B cell (primary cell): Measurements from ENCODE around the gene INF2. TPM values are rescaled to one million over a fixed set of nuclear protein-coding genes. Genes with fewer than 3 reads are reported as not detected.

Experiments
- ATAC-seq: fragments of 200-7000 bp; cut with Tn5 transposase; one replicate; pipeline ENCODE4 v1.10.0; 2021; ENCODE audit warnings: low read depth, mild to moderate bottlenecking, moderate number of reproducible peaks, moderate library complexity
- CTCF ChIA-PET: fragments of 350-600 bp; sonication (Branson Sonifier 250); formaldehyde crosslinking; loops from one replicate; lab custom pipeline; 2021; ENCODE audit warnings: antibody characterized with exemption, inconsistent platforms; lab: Charles Lee
- POLR2A ChIA-PET: fragments of 350-600 bp; sonication (Branson Sonifier 250); formaldehyde crosslinking; loops from one replicate; lab custom pipeline; 2021; ENCODE audit warnings: antibody characterized with exemption; lab: Charles Lee
- DNase-seq: peaks from one replicate; pipeline ENCODE4 v3.0.0; 2013
- H2AFZ ChIP-seq: 2 replicates; pipeline ENCODE4 v1.6.1; 2012; ENCODE audit warnings: mild to moderate bottlenecking, low read depth, low read length; ENCODE audit not compliant: insufficient read depth, poor library complexity, severe bottlenecking
- H3K27ac ChIP-seq, 2 donors: 1 replicate in 1 of 2; 2 replicates in 1 of 2; pipeline ENCODE4 v1.5.1; 2012 to 2013; ENCODE audit warnings: low read length in 2 of 2, mild to moderate bottlenecking in 2 of 2, moderate library complexity in 1 of 2
- H3K27me3 ChIP-seq, 4 experiments: fragments of 200-600 bp in 1 of 4; sonication (generic) in 1 of 4; replicated peaks in 1 of 4; 1 replicate in 2 of 4; 2 replicates in 2 of 4; pipeline versions ENCODE4 v1.6.1 to v1.7.0; 2013 to 2016; ENCODE audit warnings: low read length in 3 of 4, mild to moderate bottlenecking in 2 of 4, mixed read lengths in 1 of 4, moderate library complexity in 1 of 4; ENCODE audit not compliant: insufficient read depth in 4 of 4, control insufficient read depth in 3 of 4; ENCODE audit errors: control extremely low read depth in 1 of 4
- H3K36me3 ChIP-seq, 2 experiments: replicated peaks in 1 of 2; 1 replicate in 1 of 2; 2 replicates in 1 of 2; pipeline versions ENCODE4 v1.6.1 to v1.7.1; 2013; ENCODE audit warnings: low read length in 1 of 2; ENCODE audit not compliant: insufficient read depth in 2 of 2, control insufficient read depth in 1 of 2; ENCODE audit errors: control extremely low read depth in 1 of 2, extremely low read depth in 1 of 2
- H3K4me1 ChIP-seq, 2 donors: fragments of 200-600 bp in 1 of 2; sonication (generic) in 1 of 2; 1 replicate in 1 of 2; 2 replicates in 1 of 2; pipeline versions ENCODE4 v1.5.1 to v1.6.1; 2013 to 2017; ENCODE audit warnings: low read length in 2 of 2; ENCODE audit not compliant: control insufficient read depth in 2 of 2, insufficient read depth in 2 of 2
- H3K4me2 ChIP-seq: replicated peaks from 2 replicates; pipeline ENCODE3; 2012; ENCODE audit warnings: mild to moderate bottlenecking, low read depth, low read length; ENCODE audit not compliant: poor library complexity, severe bottlenecking
- H3K4me3 ChIP-seq, 5 experiments: fragments of 200-600 bp in 1 of 5; sonication (generic) in 1 of 5; 1 replicate in 3 of 5; 2 replicates in 2 of 5; pipeline versions ENCODE4 v1.5.1 to v1.7.0; 2011 to 2016; ENCODE audit warnings: low read length in 4 of 5, mild to moderate bottlenecking in 4 of 5, low read depth in 2 of 5, control low read depth in 1 of 5, moderate library complexity in 1 of 5; ENCODE audit not compliant: insufficient read depth in 1 of 5; ENCODE audit errors: control extremely low read depth in 1 of 5, extremely low read depth in 1 of 5
- H3K79me2 ChIP-seq: fragments of 200-600 bp; sonication (generic); one replicate; pipeline ENCODE4 v1.6.0; 2016; ENCODE audit warnings: low read length; ENCODE audit not compliant: control insufficient read depth, insufficient read depth
- H3K9ac ChIP-seq: fragments of 200-600 bp; sonication (generic); 2 replicates; pipeline ENCODE4 v1.6.1; 2017; ENCODE audit warnings: mild to moderate bottlenecking, low read length, moderate library complexity
- H3K9me3 ChIP-seq, 3 donors: one replicate each; pipeline versions ENCODE4 v1.6.1 to v1.7.1; 2013; ENCODE audit warnings: low read length in 2 of 3; ENCODE audit not compliant: control insufficient read depth in 2 of 3, insufficient read depth in 1 of 3; ENCODE audit errors: control extremely low read depth in 1 of 3
- H4K20me1 ChIP-seq: 2 replicates; pipeline ENCODE4 v1.6.0; 2012; ENCODE audit warnings: mild to moderate bottlenecking, low read length; ENCODE audit not compliant: insufficient read depth, control insufficient read depth, poor library complexity, severe bottlenecking
- H3K27ac Mint-ChIP-seq: one replicate; pipeline ENCODE4 v1.8.0; 2021; ENCODE audit warnings: mixed read lengths
- H3K27me3 Mint-ChIP-seq: one replicate; pipeline ENCODE4 v1.8.0; 2021; ENCODE audit warnings: mixed read lengths
- H3K4me1 Mint-ChIP-seq: one replicate; pipeline ENCODE4 v1.8.0; 2021; ENCODE audit warnings: mixed read lengths
- H3K4me3 Mint-ChIP-seq: one replicate; pipeline ENCODE4 v1.8.0; 2021; ENCODE audit warnings: mixed read lengths
- H3K9me3 Mint-ChIP-seq: one replicate; pipeline ENCODE4 v1.8.0; 2022; ENCODE audit warnings: mixed read lengths; ENCODE audit not compliant: insufficient read depth
- CTCF ChIP-seq: fragments of 200-600 bp; IDR thresholded peaks from one replicate; pipeline ENCODE4 v1.8.0; 2022; ENCODE audit warnings: antibody characterized with exemption, mild to moderate bottlenecking
- EZH2 ChIP-seq: IDR thresholded peaks from 2 replicates; pipeline ENCODE4 v1.6.1; 2012; ENCODE audit warnings: borderline replicate concordance, low read depth, mild to moderate bottlenecking, moderate library complexity, low read length; ENCODE audit not compliant: insufficient read depth, poor library complexity, severe bottlenecking
- WGBS: methylation state at CpG from one replicate; pipeline ENCODE4 v1.1.5; 2013; ENCODE audit warnings: missing lambda C conversion rate; ENCODE audit not compliant: insufficient coverage; 5-methylcytosine and 5-hydroxymethylcytosine counted together
- intact Hi-C: fragments of 100-400 bp; cut with micrococcal nuclease; formaldehyde crosslinking; loops from one replicate; pipeline ENCODE4 v1.10.0; 2022
- polyA plus RNA-seq: library from polyadenylated mRNA; depleted of rRNA; stranded (reverse); fragments of >200 nt; gene quantifications from 2 replicates; pipeline ENCODE4 v1.2.3, GENCODE V29; 2012
- total RNA-seq, 2 donors: library from RNA; stranded (reverse); fragments of 120-200 nt in 1 of 2; gene quantifications; 1 replicate in 1 of 2; 2 replicates in 1 of 2; pipeline versions ENCODE4 v1.2.3 to v1.2.4, GENCODE V29; 2013 to 2022

Gene INF2
- total and polyA plus RNA-seq, 2 donors (not counting 1 experiment from before 2014, with no cell fraction given): 90.2 to 100 TPM

- CTCF ChIA-PET: no interaction called here
Measured at GRCh38 chr14:104699426-104699748, 10.0 kb downstream of the INF2 start.

GRCh38 chr14:104700225-104700651, 10.8 kb downstream of the INF2 start:
- peak overlapping the region; percentile 26 for H3K27ac Mint-ChIP-seq
- H3K79me2 ChIP-seq: peaks cover 29% of the 10 kb centered on the region

More at GRCh38 chr14:104699426-104699748, 10.0 kb downstream of the INF2 start:
- peaks cover 0 to 27% of the 10 kb centered on the region in 2 experiments for H3K36me3 ChIP-seq
- H3K4me1 Mint-ChIP-seq: peaks cover 24% of the 10 kb centered on the region
- H4K20me1 ChIP-seq: peaks cover 63% of the 10 kb centered on the region
- H3K27me3 ChIP-seq: no peaks in the 10 kb centered on the region
- no peak overlapping the region for H3K4me3 ChIP-seq
- H2AFZ ChIP-seq: no peak overlapping the region
- DNase-seq: no peak
- no peak for TF ChIP-seq CTCF
- TF ChIP-seq EZH2: no peak
- H3K4me2 ChIP-seq: no peak overlapping the region
- POLR2A ChIA-PET: no interaction called here
- intact Hi-C loops: no loop called here
- H3K9me3 Mint-ChIP-seq: no peaks in the 10 kb centered on the region
- no peak for ATAC-seq
- H3K27me3 Mint-ChIP-seq: no peaks in the 10 kb centered on the region
- H3K9me3 ChIP-seq: no peaks in the 10 kb centered on the region
- H3K27ac Mint-ChIP-seq: no peak overlapping the region
- H3K4me3 Mint-ChIP-seq: no peak overlapping the region
- peaks cover 38% of the 10 kb centered on the region for H3K79me2 ChIP-seq
- WGBS: 95% methylated on average over 12 of the region's 12 CpGs
- peaks cover 12 to 20% of the 10 kb centered on the region in 2 donors for H3K4me1 ChIP-seq
- H3K27ac ChIP-seq: no peak overlapping the region
- H3K9ac ChIP-seq: no peak overlapping the region

More at GRCh38 chr14:104700225-104700651, 10.8 kb downstream of the INF2 start:
- Mint-ChIP-seq H3K4me3 (no peak overlapping the region), H3K9me3 (no peaks in the 10 kb centered on the region), H3K4me1 (peaks cover 16% of the 10 kb centered on the region), H3K27me3 (no peaks in the 10 kb centered on the region)
- no peak overlapping the region for H3K9ac ChIP-seq
- H3K4me1 ChIP-seq: peaks cover 4 to 11% of the 10 kb centered on the region in 2 donors
- intact Hi-C loops: no loop called here
- peaks cover 55% of the 10 kb centered on the region for H4K20me1 ChIP-seq
- TF ChIP-seq EZH2 (no peak), CTCF (no peak)
- CTCF ChIA-PET: no interaction called here
- no peak overlapping the region for H2AFZ ChIP-seq
- H3K36me3 ChIP-seq: peaks cover 0 to 31% of the 10 kb centered on the region in 2 experiments
- DNase-seq (no peak), ATAC-seq (no peak)
- no peaks in the 10 kb centered on the region for H3K9me3 ChIP-seq
- POLR2A ChIA-PET: no interaction called here
- no peak overlapping the region for H3K27ac ChIP-seq
- no peak overlapping the region for H3K4me2 ChIP-seq
- 85% methylated on average over 14 of the region's 14 CpGs for WGBS
- no peak overlapping the region for H3K4me3 ChIP-seq
- no peaks in the 10 kb centered on the region for H3K27me3 ChIP-seq
